GM20431 (cell line): Measurements from ENCODE around the gene RGL3.
"Not testable (repeated sequence)": the region's sequence is repeated elsewhere in the genome, so short reads cannot be mapped to it uniquely, and the experiment has no call there.

Source experiments
- in situ Hi-C: fragments of 300-500 bp; cut with MseI, MboI; formaldehyde crosslinking; loops from one replicate; pipeline ENCODE4 v1.15.0; 2020; ENCODE audit warnings: low sequenced_read_pairs; ENCODE audit not compliant: unreplicated experiment

Gene RGL3

GRCh38 chr19:11422163-11423065 is 3.3 kb upstream of the RGL3 start:
- in situ Hi-C loops: no loop called here

GRCh38 chr19:11421371-11422098 is 2.4 kb upstream of the RGL3 start:
- in situ Hi-C loops: no loop called here

GRCh38 chr19:11420429-11421370 is 1.6 kb upstream of the RGL3 start:
- in situ Hi-C loops: no loop called here

GRCh38 chr19:11418094-11418548 is 993 bp downstream of the RGL3 start:
- in situ Hi-C loops: no loop called here

GRCh38 chr19:11416346-11417052 is 2.6 kb downstream of the RGL3 start:
- in situ Hi-C loops: no loop called here

- in situ Hi-C loops: no loop called here
Observed at GRCh38 chr19:11414544-11414943, 4.6 kb downstream of the RGL3 start.

GRCh38 chr19:11410682-11411081 is 8.4 kb downstream of the RGL3 start:
- in situ Hi-C loops: no loop called here

GRCh38 chr19:11408591-11408990 is 10.5 kb downstream of the RGL3 start:
- in situ Hi-C loops: no loop called here

- in situ Hi-C loops: not testable (repeated sequence)
Observed at GRCh38 chr19:11406703-11407236, 12.3 kb downstream of the RGL3 start.

GRCh38 chr19:11405846-11406643 is 13.1 kb downstream of the RGL3 start:
- in situ Hi-C loops: no loop called here

GRCh38 chr19:11404588-11405222 is 14.4 kb downstream of the RGL3 start:
- in situ Hi-C loops: no loop called here

GRCh38 chr19:11401808-11402543 is 17.1 kb downstream of the RGL3 start:
- in situ Hi-C loops: no loop called here

GRCh38 chr19:11400798-11401197 is 18.3 kb downstream of the RGL3 start:
- in situ Hi-C loops: no loop called here

GRCh38 chr19:11399667-11400066 is 19.4 kb downstream of the RGL3 start:
- in situ Hi-C loops: no loop called here

GRCh38 chr19:11397089-11397610 is 22.0 kb downstream of the RGL3 start:
- in situ Hi-C loops: no loop called here

- in situ Hi-C loops: no loop called here
Observed at GRCh38 chr19:11390933-11391680, 28.0 kb downstream of the RGL3 start.
